ENCODE results near the gene OR13F1. TPM values are rescaled to one million over a fixed set of nuclear protein-coding genes. Genes with fewer than 3 reads are reported as not detected.

Gene OR13F1
- total and polyA plus RNA-seq, 2 of the 8 experiments (the other 6 are each of a cell fraction or from before 2014, with no cell fraction given): not detected

DNA sequence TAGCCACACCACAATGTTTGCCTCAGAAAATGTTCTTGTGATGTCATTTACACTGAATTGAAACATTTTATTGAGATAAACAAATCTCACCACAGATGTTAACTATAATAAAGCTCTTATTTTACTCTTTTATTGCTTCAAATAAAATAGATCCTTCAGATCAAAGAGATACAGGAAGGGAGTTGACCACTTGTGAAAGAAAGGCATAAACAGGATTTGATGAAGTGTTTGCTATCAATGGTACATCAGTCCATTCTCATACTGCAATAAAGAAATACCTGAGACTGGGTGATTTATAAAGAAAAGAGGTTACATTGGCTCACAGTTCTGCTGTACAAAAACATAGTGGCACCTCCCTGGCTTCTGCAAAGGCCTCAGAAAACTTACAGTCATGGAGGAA lies 40.2 kb upstream of the OR13F1 start:
- Histone ChIP-seq H4K20me1 (replicated peaks in 1 of 2; ENCODE audit: control insufficient read depth in 1 of 2, insufficient read depth in 2 of 2, low read length in 2 of 2) (no peaks in the 10 kb centered on the region), H3K79me1 (ENCODE audit: low read depth, low read length) (no peaks in the 10 kb centered on the region), H3K4me3 (ENCODE audit: extremely low read depth in 1 of 4, insufficient read depth in 2 of 4, low read depth in 3 of 4, low read length in 4 of 4) (no peak overlapping the region), H3K56ac (replicated peaks; ENCODE audit: insufficient read length, low read depth, low read length) (no peak overlapping the region), H3K27ac (ENCODE audit: low read depth, low read length) (no peak overlapping the region), H4K5ac (ENCODE audit: insufficient read length, low read depth, low read length) (no peak overlapping the region), H2BK5ac (ENCODE audit: low read depth, low read length) (no peak overlapping the region), H3K4me2 (ENCODE audit: insufficient read depth in 1 of 2, low read depth in 2 of 2, low read length in 2 of 2) (no peak overlapping the region), H2BK120ac (replicated peaks; ENCODE audit: low read depth, low read length) (no peak overlapping the region), H3K9ac (replicated peaks in 1 of 4; ENCODE audit: extremely low read depth in 1 of 4, low read depth in 3 of 4, low read length in 3 of 4) (no peak overlapping the region), H4K8ac (ENCODE audit: extremely low read depth, insufficient read depth, low read length) (no peak overlapping the region), H3K23me2 (ENCODE audit: low read depth, low read length) (no peaks in the 10 kb centered on the region), H3K9me3 (ENCODE audit: insufficient read depth in 2 of 2, low read depth in 1 of 2, low read length in 1 of 2) (0 out of 4 replicates have a peak, but pooled peaks cover 0 to 3% of the 10 kb centered on the region in 2 experiments), H2BK15ac (ENCODE audit: low read length) (no peak overlapping the region), H4K91ac (replicated peaks; ENCODE audit: insufficient read length, low read length) (no peak overlapping the region), H2BK20ac (ENCODE audit: low read length) (no peak overlapping the region), H3K14ac (ENCODE audit: insufficient read length) (no peak overlapping the region), H3K27me3 (replicated peaks in 1 of 4; ENCODE audit: control insufficient read depth in 3 of 4, extremely low read depth in 1 of 4, insufficient read depth in 3 of 4, low read length in 3 of 4) (no peaks in the 10 kb centered on the region), H3K4ac (replicated peaks; ENCODE audit: insufficient read length, low read depth, low read length) (no peak overlapping the region), H3K36me3 (ENCODE audit: control insufficient read depth in 2 of 4, insufficient read depth in 4 of 4, low read length in 3 of 4) (no peaks in the 10 kb centered on the region), H3K18ac (ENCODE audit: extremely low read depth, low read length) (no peak overlapping the region), H2AFZ (ENCODE audit: low read length) (no peak overlapping the region), H2AK5ac (ENCODE audit: low read depth, low read length) (no peak overlapping the region), H2BK12ac (ENCODE audit: low read depth, low read length) (no peak overlapping the region), H3K23ac (ENCODE audit: insufficient read length) (no peak overlapping the region), H3K4me1 (replicated peaks in 1 of 4; ENCODE audit: control insufficient read depth in 3 of 4, insufficient read depth in 4 of 4, low read length in 3 of 4) (no peaks in the 10 kb centered on the region), H3K79me2 (ENCODE audit: control insufficient read depth in 1 of 2, insufficient read depth in 2 of 2, low read length in 2 of 2) (no peaks in the 10 kb centered on the region)
- no peak for TF ChIP-seq SIX5 (IDR thresholded peaks at IDR 0.05; ENCODE audit: low read depth, low read length)
- TF ChIP-seq MAFK (IDR thresholded peaks at IDR 0.05; ENCODE audit: low read depth, low read length): no peak
- no peak for TF ChIP-seq ATF3 (IDR thresholded peaks at IDR 0.05; ENCODE audit: insufficient read depth, low read depth, low read length)
- TF ChIP-seq NANOG (IDR thresholded peaks at IDR 0.05; ENCODE audit: insufficient read depth, low read depth, low read length, poor library complexity, severe bottlenecking): no peak
- no peak for TF ChIP-seq CREB1 (IDR thresholded peaks at IDR 0.05)
- TF ChIP-seq SP4 (IDR thresholded peaks at IDR 0.05; ENCODE audit: low read length): no peak
- CTCF ChIA-PET (ENCODE audit: partially characterized antibody): no interaction called here
- DNase-seq (ENCODE audit: low read depth in 1 of 2, low spot score in 2 of 2): no peak
- no peak for FAIRE-seq
- POLR2A ChIA-PET (ENCODE audit: partially characterized antibody): no interaction called here
